Esophagus muscularis mucosa (tissue), 4 donors: ENCODE results near the gene NKPD1.

ENCODE experiments used
- CTCF ChIP-seq, 3 experiments: fragments of 200-600 bp in 2 of 3; fragments of 450-650 bp in 1 of 3; sonication (generic) in 2 of 3; IDR thresholded peaks; one replicate each; pipeline ENCODE4 v1.5.1; 2017 to 2019; ENCODE audit warnings: antibody characterized with exemption in 3 of 3, mild to moderate bottlenecking in 2 of 3, moderate library complexity in 1 of 3
- EP300 ChIP-seq: sonication (generic); formaldehyde crosslinking; IDR thresholded peaks from one replicate; pipeline ENCODE4 v1.6.1; 2017; ENCODE audit warnings: antibody characterized with exemption
- POLR2A ChIP-seq: fragments of 450-650 bp; IDR thresholded peaks from one replicate; pipeline ENCODE4 v1.6.1; 2017; ENCODE audit warnings: antibody characterized with exemption, moderate library complexity, mild to moderate bottlenecking, low read depth
- POLR2AphosphoS5 ChIP-seq, 2 donors: sonication (generic); formaldehyde crosslinking; IDR thresholded peaks; one replicate each; pipeline ENCODE4 v1.6.1; 2017; ENCODE audit warnings: antibody characterized with exemption in 2 of 2

- TF ChIP-seq CTCF (IDR thresholded peaks at IDR 0.05) (no peak), POLR2A (no peak), POLR2AphosphoS5 (IDR thresholded peaks at IDR 0.05) (no peak), EP300 (no peak)
These were observed 20.2 kb upstream of the NKPD1 start for GRCh38 chr19:45180936-45181335.
